Right lung (tissue), 5 donors: ENCODE results near the gene STK32C. TPM values are rescaled to one million over a fixed set of nuclear protein-coding genes. Genes with fewer than 3 reads are reported as not detected.

Experiments
- DNase-seq, 2 donors: peaks; one replicate each; pipeline ENCODE4 v3.0.0-alpha.2; 2013
- polyA plus RNA-seq, 5 donors: library from polyadenylated mRNA; unstranded; fragments of 120-200 nt; gene quantifications; one replicate each; pipeline versions ENCODE4 v1.2.1 to v1.2.3, GENCODE V29; 2013; ENCODE audit warnings: inconsistent platforms in 1 of 5, low replicate concordance in 1 of 5; ENCODE audit not compliant: insufficient read length in 5 of 5, insufficient read depth in 1 of 5

STK32C gene
- polyA plus RNA-seq, 5 donors: 8.6 to 14.1 (median 10.5) TPM

DNA sequence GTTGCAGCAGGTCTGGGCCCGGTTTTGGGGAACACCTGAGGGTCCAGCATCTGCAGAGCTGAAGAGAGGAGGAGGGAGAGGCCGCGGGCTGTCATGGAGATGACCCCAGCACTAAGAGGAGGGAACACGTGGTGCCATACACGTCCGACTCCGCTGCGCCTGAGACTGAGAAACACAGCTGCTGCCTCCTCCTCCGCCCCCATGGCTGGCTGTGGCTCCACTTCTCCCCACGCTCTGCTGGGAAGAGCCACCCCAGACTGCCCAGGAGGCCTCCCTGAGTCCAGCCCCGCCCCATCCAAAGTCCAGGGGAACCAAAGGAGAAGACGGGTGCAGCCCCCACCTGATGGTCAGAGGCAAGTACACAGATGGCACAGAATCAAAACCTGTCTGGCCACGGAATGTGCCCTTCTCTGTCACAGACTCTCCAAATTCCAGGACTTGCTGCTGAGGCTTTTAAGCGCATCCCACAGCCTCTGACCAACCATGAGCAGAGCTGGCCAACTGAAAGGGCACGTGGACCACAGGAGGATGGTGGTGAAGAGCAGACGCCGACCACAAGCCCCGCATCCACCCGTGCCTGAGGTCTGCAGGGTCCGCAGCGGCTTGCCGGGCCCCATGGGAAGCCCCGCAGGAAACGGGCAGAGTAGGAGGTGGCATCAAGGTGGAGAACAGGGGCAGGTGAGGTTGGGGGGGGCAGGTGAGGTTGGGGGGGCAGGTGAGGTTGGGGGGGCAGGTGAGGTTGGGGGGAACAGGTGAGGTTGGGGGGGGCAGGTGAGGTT is 24.0 kb downstream of the STK32C start:
- DNase-seq: no peak

DNA sequence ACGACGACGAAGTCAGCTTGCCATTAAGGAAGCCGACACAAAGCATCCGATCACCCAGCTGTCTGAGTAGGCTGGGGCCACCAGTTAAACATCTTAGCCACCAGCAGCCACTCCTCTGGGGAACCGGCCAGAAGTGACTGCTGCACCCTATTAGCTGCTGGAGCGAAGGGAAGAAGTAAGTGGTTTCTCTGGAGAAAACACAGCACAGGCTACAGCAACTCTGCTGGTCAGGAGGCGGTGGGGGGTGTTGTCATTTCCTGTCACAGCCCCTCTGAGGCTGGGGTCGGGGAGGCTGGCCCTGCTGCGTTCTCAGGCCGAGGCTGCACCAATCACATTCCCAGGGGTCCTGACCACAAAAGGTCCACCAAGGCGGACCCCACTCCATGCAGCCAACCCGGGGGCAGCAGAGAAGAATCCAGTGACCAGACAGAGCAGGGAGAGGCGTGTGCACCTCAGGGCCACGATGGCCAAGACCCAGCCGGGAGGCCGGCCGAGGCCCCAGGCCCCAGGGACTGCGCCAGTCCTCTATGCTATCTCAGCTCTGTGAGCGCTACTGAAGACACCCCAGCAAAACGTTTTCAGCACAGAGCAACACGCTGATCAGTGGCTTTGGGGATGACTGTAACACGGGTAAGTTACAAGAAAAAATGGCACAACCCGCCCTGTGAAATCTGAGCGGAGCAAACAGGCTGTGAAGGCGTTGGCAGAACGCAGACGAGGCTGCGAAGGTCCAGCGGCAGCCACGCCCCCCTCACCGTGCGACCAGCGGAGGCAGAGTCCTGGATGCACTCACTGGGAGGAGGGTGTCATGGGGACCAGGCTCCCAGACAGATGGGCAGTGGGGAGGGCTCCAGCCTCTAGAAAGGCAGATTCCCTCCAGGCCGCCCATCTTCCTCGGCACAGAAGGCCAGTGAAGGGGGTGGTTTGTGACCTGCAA is 24.8 kb downstream of the STK32C start:
- DNase-seq: no peak

DNA sequence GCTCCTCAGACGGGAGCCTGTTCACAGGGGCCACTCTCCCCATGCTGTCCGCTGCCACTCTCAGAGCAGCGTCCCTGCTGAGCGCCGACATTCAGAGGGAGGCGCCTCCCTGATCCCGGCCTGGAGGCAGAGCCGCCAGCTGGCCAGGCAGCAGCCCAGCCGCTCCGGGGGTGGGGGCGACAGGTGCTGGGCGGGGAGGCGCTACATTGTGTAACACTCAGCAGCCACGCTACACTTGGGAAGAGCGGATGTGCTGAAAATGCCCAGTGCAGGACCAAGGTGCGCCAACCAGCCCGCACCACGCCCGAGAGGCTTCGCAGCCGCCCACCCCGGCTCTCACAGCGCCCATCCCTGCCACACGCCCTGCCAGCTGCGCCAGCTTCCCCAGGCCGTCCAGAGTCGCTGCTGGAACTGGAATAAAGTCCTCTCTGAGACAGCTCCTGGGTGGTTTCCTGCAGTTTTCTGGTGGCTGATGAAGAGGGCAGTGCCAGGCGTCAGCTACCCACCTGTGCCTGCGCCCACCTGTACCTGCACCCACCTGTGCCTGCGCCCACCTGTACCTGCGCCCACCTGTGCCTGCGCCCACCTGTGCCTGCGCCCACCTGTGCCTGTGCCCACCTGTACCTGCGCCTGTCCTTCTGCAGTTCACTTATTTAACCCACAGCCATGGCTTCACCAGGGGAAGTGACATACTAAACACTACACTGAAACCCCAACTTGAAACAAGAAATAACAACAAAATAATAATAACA is 25.7 kb downstream of the STK32C start:
- DNase-seq: no peak

DNA sequence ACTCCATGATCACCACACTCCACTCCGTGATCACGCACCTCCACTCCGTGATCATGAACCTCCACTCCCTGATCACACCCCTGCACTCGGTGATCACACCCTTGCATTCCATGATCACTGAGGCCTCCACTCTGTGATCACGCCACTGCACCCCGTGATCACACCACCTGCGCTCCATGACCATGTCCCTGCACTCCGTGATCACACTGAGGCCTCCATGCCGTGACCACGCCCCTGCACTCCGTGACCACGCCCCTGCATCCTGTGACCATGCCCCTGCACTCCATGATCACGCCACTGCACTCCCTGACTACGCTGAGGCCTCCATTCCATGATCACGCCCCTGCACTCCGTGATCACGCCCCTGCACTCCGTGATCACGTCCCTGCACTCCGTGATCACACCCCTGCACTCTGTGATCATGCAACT is 27.1 kb downstream of the STK32C start:
- DNase-seq: no peak

DNA sequence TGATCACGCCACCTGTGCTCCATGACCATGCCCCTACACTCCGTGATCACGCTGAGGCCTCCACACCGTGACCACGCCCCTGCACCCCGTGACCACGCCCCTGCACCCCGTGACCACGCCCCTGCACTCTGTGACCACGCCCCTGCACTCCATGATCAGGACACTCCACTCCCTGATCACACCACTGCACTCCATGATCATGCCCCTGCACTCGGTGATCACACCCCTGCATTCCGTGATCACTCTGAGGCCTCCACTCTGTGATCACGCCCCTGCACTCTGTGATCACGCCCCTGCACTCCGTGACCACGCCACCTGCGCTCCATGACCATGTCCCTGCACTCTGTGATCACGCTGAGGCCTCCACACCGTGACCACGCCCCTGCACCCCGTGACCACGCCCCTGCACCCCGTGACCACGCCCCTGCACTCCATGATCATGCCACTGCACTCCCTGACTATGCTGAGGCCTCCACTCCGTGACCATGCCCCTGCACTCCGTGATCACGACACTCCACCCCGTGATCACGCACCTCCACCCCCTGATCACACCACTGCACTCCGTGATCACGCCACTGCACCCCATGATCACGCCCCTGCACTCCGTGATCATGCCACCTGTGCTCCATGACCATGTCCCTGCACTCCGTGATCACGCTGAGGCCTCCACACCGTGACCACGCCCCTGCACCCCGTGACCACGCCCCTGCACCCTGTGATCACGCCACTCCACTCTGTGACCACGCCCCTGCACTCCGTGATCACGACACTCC is 27.7 kb downstream of the STK32C start:
- no peak for DNase-seq

DNA sequence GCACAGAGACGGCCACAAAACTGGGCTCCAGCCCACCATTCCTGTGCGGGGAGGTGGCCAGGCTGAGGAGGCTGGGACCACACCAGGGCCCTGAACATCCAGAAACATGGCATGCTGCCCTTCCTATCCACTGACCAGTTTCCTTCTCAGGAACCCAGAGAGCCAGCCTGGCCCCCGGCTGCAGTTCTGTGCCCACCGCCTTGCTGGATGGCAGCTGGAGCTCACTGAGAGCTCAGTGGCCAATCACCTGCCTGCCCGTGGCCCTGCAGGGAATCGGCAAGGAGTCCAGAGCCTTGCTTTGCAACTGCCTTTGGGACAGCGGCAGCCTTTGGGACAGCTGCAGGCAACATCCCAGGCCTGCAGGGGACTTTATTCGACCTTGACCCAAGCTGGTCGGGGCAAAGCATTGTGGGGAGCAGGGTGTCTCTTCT is 30.4 kb downstream of the STK32C start:
- no peak for DNase-seq

DNA sequence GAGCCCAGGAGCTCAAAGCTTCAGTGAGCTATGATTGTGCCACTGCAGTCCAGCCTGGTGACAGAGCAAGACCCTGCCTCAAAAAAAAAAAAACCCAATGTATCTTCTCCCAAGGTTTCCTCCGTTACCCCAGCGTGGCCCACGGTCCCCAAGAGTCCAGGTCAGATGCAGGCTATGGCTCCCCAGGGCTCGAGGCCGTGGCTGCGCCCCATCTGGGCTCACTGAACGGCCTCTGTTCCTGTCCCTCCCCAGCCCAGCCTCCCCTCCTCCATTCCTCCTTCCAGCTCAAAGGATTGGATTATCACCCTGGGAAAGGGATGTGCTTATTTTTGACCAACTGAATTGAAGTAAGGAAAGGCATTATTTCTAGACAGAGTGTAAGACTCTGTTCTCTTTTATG is 31.0 kb downstream of the STK32C start:
- DNase-seq: no peak

DNA sequence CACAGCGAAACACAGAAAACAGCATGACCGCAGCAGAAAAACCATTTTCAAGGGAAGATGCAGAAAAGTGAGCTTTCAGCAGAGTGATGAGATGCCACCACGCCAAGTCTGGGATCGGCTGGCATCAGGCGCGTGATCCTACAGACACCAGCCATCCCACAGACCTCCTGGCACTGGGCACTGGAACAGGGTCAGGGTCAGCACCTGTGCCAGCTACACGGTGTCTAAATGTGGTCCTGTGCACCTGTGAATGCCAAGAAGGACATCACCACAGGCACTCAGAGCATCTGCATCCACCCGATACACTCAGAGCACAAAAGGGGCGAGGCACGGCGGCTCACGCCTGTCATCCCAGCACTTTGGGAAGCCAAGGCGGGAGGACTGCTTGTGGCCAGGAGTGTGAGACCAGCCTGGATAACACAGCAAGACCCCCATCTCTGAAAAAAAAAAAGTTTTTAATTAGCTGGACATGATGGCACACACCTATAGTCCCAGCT is 31.5 kb downstream of the STK32C start:
- no peak for DNase-seq

DNA sequence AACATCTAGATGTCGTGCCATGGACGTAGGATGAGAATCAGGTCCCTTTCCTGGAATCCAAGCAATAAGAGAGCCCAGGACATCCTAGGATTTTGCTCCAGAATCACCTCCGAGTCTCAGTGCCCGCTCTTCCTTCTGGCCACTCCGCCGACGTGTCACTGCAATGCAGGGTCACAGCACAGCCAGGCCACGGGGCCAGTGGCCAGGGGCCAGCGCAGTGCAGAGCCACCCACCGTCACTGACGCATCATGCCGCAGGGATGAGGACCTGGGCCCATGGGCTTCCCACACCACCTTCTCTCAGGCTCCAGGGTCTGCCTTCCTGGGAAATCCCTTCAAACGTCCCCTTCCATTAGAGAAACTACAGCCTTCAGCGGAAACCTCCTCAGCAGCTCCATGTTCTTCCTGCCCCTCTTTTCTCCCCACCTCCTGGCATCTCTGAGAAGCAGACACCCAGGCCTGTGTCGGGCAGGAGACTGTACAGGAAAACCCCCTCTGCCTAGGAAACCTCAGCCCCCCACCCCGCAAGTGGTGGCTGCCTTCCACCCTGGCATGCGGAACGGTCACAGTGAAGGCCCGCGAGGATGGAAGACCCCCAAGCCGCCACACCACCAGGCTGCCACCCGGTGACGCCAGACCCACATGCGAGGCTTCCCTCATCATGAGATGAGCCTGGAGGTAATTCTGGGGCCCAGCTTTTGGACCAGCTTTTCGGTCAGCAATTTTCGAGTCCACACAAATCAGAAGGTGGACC is 32.1 kb downstream of the STK32C start:
- no peak for DNase-seq

DNA sequence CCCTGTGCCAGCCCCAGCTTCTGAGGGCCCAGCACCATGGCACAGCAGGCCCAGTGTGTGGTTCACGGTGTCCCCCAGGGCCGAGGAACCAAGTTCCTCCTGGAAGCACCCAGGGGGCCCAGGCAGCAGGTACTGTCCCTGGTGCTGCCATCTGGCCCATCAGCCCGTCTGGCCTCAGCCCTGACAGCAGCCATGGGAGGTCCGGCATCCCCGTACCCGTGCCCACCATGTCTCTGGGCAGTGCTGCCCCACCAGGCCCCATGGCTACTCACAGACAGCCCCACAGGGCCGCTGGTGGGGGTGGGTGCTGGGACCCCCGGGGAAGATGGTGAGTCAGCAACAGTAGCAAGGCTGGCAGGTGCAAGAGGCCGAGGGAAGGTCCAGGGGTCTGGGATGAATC is 32.8 kb downstream of the STK32C start:
- no peak for DNase-seq

DNA sequence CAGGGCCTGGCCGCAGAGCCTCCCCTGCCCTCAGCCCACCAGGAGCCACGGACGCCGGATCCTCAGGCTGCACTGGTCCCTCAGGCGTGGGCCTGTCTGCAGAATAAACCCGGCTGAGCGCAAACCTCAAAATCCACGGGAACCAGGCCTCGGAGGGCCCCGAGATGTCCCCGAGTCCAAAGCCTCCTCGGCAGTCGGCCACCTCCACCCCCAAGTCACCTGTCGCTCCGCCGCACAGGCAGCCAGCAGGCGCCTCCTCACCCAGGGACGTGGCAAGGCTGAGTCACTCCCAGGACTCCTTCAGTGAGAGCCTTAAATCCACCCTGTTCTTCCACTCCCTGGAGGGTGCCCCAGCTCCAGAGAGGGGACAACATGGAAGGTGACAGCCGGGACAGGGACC is 33.2 kb downstream of the STK32C start:
- DNase-seq: no peak

DNA sequence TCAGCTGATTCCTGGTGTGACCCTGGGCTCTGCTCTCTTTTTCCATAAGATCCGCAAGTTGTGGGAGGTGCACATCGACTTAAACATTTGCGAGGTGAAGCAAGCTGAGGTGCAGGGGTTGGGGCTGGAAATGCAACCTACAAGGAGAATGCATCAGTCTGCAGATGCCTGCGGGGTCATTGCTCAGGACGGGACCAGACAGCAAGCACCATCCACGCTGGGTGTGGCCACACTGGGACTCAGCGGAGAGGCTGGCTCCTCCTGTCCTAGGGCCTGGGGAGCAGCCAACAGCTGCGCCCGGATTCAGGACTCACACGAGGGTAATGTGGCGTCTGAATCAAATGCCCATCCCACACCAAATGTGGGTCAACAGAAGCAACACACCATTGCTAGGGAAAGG is 33.8 kb downstream of the STK32C start:
- DNase-seq: no peak

DNA sequence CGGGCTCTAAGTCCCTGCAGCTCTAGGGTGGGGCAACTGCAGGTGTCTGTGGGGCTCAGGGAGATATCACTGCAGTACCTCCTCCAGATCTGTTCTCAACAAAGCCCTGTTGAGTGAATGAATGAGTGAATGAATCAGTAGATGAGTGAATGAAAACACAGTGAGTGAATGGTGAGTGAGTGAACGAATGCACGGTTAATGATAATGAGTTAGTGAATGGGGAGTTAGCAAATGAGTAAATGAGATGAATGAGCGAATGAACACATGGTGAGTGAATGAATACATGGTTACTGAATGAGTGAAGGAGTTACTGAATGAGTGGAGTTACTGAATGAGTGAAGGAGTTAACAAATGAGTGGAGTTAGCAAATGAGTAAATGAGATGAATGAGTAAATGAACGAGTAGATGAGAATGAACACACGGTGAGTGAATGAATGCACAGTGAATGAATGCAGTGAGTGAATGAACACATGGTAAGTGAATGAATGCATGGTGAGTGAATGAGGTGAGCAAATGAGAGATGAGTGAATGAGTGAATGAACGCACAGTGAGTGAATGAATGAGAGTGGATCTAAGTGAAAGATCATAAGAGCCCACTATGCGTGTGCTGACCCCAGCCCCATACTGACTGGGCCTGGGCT is 34.3 kb downstream of the STK32C start:
- no peak for DNase-seq

DNA sequence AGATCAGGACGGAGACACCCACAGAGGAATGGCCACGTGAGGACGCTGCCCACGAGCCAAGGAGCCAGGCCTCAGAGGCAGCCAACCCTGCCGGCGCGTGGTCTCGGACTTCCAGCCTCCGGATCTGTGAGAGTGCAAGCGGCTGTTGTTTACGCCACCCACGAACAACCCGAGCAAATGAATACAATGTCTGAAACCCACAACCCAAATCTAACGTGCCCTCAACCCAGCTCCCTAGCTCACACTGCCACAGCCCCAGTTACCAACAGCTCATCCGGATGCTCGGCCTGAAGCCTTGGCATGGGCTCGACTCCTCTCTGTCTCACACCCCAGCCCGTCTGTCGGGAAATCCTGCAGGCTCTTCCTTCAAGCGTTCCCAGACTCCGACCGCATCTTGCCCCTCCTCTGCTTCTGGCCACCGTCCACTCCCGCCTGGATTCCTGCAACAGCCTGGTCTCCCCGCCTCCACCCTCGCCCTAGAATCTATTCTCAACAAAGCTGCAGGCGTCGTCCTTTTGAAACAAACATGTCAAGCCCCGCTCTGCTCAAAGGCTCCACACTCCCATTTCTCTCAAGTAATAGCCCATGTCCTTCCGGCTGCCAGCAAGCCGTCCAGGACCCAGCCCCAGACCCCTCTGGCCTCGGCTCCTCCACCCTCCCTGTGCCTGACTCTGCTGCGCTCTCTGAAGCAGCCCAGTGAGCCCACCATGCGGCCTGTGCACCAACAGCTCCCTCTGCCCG is 35.3 kb downstream of the STK32C start:
- DNase-seq: peak; percentile 43 to 59

DNA sequence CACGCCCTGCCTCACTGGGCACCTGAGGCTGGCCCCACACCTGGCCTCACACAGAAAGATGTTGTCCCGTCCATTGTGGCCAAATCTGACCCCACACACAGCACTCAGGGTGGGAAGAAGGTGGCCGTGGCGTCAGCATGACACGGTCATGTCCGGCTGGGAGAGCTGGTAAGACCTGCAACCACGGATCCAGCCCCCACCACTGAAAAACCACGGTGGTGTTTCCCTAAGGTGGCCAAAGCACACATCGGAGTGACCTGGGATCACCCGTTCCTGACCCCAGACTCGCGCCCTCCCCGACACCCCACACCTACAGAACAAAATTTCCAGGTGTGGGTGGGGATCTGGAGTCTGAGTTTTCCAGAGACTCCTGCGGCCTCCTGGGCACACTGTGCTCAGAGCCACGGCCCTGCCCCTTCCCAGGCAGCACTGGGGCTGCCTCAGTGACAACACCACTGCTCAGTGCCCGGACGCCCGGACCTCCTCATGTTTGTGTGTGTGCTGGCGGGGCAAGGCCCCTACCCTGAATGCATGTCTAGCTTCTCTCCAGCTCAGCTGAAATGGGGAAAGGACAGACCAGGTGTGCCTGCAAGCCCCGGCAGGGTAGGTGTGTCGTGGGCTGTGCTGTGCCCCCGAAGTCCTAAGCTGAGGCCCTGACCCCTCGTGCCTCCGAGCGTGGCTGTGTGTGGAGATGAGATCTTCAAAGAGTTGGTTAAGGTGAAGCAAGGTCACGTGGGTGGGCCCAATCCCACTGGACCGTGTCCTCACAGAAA is 36.1 kb downstream of the STK32C start:
- no peak for DNase-seq

DNA sequence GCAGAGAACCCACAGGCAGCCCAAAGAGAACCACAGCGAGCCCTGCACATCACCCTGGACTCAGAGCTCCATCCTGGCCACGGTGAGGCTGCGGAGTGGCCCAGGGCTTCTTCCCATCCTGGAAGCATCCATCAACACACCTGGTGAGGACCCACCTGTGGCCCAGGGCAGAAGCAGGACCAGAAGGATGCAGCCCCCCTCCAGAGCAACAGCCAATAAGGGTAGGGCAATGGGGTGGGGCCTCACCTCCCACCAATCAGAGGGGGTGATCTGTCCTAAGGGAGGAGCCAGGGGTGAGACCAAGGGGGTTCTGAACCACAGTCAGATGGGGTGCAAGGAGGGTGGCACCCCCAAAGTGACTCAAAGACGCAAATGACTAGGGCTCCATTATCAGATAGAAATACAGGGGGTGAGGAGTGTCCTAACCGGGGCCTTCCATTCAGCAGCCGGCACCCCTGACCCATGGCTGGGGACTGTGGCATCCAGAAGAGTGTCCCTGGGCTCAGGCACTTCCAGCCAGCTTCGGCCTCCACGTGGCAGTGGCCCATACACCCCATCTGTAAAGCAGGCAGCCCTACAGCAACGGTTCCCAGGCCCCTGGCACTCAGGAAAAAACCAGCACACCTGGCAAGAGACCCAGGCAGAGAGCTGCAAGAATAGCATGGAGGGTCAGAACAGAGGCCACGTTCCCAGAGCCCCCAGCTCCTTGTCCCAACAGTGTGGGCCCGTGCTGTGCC is 36.9 kb downstream of the STK32C start:
- no peak for DNase-seq

DNA sequence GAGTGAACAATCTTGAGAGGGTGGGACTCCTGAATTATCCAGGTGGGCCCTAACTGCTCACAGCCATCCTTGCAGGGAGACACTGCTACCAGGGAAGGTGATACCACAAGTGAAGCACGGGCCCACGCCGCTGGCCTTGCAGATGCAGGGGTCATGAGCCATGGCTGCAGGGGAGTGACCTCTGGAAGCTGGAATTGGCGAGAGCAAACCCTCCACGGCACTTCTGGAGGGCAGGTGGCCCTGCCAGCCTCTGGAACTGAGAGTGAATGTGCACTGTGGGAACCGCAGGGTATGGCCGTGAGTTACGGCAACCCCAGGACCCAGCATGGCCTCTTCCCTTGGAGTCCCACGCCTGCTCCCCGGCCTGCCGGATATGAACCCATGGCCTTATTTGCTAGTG is 37.5 kb downstream of the STK32C start:
- DNase-seq: no peak
